DMS153 (cell line): ENCODE results near the gene GABRR3.
"Not testable (repeated sequence)": the region's sequence is repeated elsewhere in the genome, so short reads cannot be mapped to it uniquely, and the experiment has no call there.

Source experiments
- DNase-seq: peaks from one replicate; lab custom pipeline; 2025; lab: John Stamatoyannopoulos, UW

Gene GABRR3

DNA sequence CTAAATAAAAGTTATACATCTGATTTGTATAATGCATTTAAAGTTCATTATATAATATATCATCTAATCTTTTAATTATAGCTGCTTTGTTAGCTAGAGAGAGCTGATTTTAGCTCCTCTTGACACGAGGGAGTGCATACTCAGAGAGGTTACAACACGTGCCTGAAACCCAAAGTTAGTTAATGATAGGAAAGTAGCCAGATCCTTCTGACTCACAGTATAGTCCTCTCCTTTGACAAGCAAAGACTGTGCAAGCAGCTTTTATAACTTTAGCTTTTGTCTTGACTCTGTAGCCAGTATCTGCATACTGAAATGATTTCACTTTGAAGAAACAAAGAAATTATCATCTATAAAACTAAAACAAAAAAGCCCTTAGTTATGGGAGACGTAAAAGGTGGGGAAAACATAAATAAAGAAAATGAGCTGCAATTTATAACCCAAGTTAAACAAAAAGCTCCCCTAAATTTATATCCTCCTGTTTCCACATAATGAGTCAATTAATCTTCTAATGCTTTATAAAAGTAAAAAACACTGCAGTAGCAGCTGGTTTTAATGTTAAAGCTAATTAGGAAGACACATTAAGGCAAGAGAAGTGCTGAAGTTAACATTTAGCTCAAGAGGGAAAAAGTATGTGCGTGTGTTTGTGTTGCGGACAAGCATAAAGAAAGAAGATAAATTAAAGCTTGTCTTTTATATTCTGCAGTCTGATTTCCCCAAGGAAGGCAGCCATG, 13.1 kb downstream of the GABRR3 start:
- no peak for DNase-seq

DNA sequence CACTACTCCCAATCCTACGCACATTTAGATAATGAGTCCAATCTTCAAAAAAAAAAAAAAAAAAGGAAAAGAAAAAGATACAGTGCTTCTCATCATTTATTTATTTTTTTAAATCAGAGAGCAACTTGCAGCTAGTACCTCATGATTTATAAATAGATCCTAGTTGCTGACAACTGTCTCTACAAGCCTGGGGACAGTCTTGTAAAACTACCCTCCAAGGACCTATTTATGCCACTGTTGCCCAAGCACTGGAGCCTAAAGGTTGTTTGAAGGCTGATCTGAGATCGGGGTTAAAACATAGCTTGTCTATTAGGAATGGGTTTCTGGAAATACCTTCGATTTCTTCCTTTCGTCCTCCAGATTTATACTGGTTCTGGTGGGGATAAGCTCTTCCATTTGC, 14.7 kb downstream of the GABRR3 start:
- DNase-seq, result no peak

DNA sequence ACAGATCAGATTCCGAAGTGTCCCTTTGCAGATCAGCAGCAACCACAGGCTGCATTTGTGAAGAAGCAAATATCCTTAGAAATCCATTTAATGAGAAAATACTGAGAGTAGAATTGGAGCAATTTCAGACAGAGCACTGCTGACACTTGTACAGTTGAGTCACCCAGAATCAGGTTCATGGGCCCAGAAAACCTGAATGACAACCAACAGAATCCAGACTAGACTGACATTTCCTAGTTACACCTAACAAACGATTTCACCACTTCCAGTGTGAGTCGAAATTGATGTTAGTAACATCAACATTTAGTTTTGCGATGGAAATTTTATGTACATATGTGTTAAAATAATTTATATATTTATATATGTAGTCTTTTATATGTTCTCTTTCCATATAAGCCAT, 16.8 kb downstream of the GABRR3 start:
- DNase-seq, result no peak

DNA sequence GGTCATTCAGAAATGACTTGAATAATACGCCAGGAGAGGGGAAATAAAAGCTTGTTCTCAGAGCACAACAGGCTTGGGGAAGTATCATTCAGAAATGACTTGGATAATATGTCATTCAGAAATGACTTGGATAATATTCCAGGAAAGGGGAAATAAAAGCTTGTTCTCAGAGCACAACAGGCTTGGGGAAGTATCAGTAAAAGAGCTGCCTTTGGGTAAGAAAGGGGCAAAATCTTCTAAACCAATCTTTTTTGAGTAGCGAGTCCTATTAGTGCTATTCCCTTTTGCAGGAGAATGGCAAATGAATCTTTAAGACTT, 20.9 kb downstream of the GABRR3 start:
- DNase-seq, result no peak

DNA sequence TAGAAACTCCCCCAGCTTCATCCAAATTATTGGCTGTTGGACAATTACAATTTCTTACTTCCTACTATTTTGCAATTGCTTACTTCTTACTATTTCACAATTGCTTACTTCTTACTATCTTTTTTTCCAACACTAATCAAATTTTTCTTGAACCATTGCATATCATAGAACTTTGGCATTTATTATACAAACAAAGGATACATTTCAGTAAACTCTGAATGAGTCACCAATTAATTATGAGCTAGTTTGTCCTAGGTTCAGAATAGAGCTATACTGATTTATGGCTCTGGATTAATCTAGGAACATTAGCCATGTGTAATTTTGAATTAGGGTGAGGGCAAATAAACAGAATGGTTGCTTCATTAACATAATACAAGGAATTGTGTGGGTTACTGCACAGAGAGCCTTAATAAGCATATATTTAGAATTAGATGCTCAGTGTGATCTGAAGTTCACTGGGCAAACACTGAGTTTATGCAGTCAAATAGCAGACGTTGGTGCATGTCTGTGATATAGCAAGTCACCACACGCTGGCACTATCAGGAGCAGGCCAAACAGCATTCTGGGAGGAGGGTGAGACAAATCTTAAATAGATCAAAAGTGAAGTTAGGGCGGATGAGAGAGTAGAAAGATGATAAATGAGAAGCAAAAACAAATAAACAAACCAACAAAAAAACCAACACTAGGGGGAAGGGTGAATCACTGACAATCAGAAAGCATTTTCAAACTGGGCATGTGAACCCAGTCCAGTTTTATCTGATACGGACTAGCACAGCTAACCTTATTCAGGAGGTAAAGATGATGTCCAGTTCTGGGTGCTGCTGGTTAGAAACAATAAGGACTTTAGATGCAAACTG, 21.5 kb downstream of the GABRR3 start:
- DNase-seq, result no peak

DNA sequence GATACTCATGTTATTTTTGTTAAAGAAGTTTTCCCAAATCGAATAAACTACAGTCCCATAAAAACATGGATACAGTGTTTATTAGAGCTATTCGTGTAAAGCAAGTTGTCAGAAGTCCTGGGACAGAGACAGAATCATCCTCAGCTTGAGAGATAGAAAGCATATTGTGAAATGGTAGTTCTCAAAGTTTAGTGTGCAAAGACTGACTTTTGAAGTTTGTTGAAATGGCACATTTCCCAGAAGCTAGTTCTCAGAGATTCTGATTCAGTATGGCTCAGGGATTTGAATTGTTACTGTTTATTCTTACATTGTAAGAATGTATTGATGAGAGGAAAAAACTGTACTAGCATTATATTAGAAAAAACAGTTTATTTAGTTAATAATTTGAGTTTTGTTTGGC, 22.1 kb downstream of the GABRR3 start:
- no peak for DNase-seq

DNA sequence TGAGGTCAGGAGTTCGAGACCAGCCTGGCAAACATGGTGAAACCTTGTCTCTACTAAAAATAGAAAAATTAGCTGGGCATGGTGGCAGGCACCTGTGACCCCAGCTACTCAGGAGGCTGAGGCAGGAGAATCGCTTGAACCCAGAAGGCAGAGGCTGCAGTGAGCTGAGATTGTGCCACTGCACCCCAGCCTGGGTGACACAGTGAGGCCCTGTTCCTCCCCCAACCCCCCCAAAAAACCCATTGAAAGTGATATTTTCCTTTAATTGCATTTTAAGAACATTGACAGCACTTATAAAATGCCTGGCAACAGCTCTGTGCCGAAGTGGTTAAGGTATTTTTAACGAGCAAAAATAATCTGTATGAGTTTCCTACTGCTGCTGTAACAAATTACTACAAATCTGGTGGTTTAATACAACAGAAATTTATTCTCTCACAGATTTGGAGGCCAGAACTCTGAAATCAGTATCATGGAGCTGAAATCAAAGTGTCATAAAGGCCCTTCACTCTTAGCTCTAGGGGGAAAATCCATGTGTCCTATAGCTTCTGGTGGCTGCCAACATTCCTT, 24.1 kb downstream of the GABRR3 start:
- not testable (repeated sequence) for DNase-seq

DNA sequence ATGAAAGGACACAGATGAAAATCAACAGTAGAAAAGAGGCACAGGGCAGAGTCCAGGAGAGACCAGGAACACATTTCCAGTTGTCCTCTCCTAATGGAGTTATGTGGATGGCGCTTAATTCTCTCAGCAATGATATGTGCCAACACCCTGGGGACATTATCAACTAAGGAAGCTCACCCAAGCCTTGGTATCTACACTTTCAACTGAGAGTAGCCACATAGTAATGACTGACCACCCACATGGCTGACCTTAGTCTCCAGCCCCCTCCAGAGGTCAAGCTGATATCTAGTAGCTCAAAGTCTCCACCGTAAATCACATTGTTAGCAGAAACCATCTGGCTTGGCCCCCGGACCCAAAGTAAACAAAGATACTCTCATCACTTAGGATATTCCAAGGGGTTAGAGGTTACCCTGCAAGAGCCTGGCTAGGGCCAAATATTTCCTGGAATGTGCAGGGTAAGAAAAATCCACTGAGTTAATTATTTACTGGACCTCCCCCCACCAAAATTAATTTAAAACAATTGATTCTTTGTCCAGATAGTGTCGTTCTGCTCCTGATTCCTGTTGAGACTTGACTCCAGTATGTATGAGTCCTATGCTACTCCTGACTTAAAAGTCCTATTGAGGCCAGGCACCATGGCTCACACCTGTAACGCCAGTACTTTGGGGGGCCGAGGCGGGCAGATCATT, 24.8 kb downstream of the GABRR3 start:
- no peak for DNase-seq

DNA sequence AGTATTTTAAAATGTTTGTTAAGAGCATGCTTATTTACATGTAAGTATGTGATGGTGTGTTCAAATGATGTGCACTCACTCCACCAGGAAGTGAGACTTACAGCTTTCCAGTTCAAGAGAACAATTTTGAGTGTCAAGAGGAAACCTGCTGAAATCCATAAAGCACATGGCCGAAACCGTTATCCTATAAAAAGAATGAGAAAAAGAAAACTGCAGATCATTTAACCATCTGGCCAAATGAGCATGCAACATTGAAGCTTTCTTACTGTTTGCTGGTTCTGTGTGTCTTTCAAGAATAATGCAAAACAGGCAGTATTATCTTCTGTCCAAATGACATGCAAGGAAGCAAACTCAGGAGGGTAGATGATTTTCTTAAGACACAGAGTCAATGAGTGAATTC, 26.3 kb downstream of the GABRR3 start:
- DNase-seq, result no peak

DNA sequence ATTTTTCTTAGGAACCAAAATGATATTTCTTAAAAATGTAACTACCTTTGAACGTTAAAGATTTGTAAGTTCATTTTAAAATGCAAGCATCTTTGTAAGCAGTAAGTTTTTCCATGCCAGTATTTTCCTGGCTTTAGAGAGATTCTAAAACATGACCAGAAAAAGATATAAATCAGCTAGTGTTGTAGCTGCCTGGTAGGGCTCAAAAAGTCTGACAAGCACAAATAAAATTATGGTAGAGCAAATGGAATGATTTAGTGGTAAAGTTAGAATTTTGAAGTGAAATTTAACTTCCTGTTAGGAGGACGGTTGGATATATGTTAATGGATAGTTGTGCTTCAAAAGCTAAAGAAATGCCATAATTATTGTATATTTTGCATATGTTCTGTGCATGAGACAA, 29.7 kb downstream of the GABRR3 start:
- no peak for DNase-seq

DNA sequence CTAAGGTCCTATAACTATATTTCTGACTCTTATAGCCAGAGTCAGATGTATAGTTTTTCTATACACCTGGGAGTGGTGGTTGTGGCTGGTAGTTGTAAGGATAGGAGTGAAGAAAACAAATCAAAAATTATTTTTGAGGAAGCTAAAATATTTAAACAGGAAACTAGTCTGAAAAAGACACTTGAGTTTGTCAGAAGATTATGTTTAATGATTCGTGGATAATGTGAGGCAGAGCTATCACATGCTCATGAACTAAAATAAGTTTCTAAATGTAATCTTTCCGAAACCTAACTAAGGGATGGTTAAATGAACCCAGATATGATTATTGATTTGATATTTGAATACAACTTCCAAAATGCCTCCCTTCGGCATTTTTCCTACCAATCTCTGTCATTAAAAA, 30.4 kb downstream of the GABRR3 start:
- DNase-seq, result no peak

DNA sequence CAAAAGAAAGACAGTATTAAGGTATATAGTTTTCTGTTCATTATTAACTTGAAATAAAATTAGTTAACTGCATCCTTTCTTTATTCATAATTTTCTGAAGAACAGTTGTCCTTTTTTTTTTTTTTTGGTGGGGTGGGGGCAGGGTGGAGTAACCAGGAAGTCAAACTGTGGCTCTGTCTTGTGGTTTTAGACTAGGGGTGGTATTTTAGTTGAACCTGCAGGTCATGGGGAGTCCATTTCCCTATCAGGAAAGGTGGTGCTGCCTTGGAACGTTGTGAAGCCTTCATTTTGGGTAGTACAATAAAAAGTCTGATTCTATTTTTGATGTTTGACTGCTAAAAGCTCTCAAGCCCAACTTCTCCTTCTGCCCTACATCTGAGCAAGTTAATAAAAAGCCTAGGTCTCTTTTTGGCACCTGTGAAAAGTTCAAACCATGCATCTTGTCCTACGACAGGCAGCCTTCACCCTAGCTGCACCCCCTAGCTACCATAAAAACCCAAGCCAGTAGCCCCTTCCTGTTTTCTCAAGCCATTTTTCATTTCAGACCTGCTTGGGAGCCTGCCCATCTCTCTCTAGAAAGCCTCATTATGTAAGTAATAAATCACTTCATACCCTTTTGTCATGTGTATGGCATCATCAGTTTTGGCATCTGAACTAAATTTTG, 31.7 kb downstream of the GABRR3 start:
- DNase-seq, result no peak

DNA sequence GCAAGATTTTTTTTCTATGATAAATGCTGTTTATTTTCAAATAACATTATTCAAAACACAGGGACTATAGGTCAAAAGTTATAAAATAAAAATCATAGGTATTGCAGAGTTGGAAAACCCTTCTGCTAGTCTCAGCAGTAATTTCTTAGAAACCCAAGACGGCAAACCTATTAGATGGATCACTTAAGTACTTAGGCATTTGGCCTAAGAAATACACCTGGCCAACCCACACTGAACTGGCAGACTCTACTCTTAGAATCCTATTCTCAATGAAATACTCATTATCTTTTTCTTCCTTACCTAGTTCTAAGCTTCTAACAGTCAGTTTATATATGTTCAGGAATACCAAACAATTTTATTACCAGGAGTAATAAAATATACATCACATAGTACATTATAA, 32.4 kb downstream of the GABRR3 start:
- no peak for DNase-seq

DNA sequence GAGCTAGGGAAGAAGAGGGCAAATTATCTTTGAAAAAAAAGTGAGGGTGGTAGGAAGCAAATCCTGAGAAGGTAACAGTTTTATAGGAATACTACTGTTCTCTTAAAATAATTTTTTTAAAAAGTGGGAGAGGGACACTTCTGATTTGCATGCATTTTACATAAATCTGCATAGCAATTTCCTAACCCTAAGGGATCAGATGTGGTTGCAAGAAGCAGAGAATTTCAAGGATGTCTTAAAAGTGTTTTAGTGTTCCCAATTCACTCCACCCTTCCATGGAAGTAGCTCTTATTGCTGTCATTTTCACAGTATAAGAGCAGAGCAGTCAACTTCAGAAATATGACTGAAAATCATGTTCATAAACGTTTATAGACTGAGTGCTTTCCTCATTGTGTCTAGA, 35.1 kb downstream of the GABRR3 start:
- no peak for DNase-seq

DNA sequence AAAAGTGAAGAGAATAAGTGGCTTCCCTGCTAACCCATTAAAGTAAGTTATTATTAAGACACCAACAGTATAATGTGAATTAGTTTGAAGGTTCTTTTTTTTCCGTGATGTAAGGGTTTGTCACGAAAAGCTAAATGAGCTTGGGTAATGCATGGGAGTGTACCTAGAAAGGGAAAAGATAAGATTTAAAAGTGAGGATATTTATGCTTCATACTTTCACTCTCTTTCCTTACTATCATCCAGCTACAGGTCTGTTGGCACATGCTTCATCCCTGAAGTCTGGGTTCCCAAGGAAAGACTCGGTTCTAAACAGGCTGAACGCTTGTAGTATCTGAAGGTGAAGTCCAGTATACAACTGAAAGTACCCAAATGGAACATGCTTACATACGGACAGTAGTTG, 36.0 kb downstream of the GABRR3 start:
- DNase-seq, result no peak

DNA sequence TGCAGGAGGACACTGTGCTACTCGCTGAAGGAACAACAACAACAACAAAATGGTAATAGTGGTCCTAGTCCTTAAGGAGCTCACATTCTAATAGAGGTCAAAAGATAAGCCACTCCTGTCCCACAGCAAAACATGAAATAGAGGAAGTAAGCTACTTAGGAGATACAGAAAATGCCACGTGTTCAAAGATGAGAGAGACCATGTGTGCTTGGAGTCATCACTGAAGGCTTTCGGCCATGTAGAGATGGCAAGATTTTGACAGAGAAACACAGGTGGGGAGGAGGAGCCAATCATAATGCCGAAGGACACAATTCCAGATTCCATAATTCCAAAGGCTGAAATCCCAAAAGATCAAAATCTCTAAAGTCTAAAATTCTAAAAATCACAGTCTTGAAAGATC, 38.1 kb downstream of the GABRR3 start:
- DNase-seq, result no peak

DNA sequence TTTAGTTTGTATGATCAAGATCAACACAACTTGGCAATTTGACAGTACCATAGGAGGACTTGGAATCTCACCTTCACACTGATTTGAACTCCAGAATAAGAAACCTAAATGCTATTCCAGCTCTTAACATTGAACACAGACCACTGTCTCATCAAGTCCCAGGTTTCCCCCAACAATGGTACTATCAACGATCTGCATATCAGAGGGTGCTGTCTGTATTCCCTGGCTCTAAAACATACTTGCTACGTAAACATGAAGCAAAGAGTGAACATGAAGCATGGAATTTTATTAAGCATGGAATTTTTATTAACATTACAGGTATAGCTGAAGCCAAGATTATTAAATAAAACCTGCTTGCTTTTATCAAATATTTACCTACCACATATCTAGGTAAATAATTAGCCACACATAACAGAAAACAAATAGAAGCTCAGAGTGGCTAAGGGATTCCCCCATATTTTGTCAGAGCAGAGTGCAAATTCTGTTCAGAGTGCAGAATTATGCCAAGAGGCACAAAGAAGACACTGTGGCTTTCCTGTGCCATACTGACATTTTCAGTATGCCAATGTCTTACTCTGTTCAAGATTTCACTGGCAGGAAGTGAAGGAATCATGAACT, 40.7 kb downstream of the GABRR3 start:
- no peak for DNase-seq

DNA sequence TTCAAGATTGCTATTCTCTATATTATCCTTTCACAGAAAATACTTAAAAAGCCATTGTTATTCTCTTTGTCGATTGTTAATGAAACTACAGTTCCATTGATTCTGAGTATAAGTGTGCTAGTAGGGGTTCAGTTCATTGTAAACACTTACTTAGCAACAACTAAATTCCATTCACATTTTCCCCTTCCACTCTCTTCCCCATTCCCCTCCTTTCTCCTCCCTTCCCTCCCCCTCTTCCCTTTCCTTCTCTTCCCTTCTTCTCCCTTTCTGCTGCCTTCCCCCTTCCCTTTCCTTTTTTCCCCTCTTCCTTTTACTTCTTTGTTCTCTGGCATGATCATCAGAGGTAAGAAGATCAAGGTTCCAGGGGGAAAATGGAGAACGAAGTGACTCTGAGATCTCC, 41.6 kb downstream of the GABRR3 start:
- DNase-seq, result no peak

DNA sequence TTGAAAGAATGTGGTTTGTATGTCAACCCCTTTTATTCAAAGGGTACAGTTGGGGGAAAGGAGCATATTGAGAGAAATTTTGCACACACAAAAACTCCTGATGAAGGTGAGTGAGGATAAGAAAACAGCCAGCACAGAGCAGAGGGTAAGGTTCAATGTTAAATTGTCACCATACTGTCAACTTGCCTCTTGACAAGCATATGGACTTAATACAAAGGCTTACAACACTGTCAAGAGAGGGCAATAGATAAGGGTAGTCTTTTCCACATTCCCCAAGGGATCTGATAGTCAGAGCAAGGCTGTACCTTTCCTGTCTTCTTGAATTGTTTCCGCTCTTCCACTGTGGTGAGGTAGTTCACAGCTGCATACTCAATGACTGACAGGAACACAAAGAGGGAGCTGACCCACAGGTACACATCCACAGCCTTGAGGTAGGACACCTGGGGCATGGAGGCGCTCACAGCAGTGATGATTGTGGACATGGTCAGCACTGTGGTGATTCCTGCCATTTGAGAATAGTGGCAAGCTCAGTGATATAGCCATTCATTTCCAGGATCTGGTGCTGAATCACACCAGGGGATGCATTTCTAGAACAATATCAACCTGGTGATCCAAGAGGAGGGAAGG, 42.5 kb downstream of the GABRR3 start:
- no peak for DNase-seq

DNA sequence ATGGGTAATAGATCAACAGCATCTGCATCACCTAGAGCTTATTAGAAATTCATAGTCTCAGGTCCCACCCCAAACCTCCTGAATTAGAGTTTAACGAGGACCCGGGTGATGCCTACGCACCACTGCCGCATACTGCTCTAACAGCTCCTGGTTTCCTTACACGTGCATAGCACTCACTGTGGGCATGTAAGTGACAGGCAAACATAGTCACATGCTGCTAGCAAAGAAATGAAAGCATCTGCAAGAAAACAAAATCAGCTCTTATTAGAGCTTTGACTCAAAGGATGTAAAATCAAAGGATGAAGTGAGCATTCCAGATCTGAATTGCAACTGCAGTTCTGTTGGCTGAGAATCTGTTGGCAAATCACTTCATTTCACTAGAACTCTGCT, 43.8 kb downstream of the GABRR3 start:
- no peak for DNase-seq

DNA sequence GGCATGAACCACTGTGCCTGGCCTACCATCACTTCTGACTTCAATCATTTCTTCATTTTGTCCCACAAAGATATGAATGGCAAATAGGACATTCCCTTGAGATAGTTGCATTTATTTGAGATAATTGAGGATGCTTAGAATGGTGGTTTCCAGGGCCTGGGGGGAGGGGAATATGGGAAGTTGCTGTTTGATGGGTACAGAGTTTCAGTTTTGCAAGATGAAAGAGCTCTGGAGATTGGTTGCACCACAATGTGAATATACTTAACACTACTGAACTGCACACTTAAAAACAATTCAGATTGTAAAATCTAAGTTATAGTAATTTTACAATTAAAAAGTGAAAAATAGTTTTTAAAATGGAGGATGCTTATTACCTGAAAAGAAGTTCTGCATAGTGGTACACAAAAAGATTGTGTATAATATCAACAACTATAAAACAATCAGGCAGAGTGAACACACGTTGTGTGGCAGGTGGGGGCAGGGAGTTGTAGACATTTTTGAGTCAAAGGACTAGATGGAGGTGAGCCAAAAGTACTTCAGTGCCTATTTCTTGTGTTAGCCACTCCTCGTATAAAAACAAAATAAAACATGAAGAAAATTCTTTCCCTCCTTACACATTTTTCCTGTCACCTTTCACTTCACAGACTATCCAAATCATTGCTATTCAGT, 44.4 kb downstream of the GABRR3 start:
- DNase-seq, result no peak
